HL-60 (cell line): ENCODE data around the gene RETN.

Experiments used
- DNase-seq, 2 experiments: peaks; one replicate each; pipeline ENCODE4 v3.0.0-alpha.2; 2010 to 2020; ENCODE audit warnings: low read depth in 1 of 2, low spot score in 1 of 2
- H3K27ac ChIP-seq: fragments of 250-450 bp; sonication (Bioruptor Pico); replicated peaks from 2 replicates; pipeline ENCODE4 v1.5.1; 2020; ENCODE audit warnings: mild to moderate bottlenecking, moderate library complexity
- H3K27me3 ChIP-seq: fragments of 250-450 bp; sonication (Bioruptor Pico); 2 replicates; pipeline ENCODE4 v1.5.1; 2021; ENCODE audit warnings: mild to moderate bottlenecking, moderate library complexity; ENCODE audit not compliant: insufficient read depth, poor library complexity, severe bottlenecking
- H3K4me3 ChIP-seq: replicated peaks from 2 replicates; pipeline ENCODE4 v1.5.1; 2011; ENCODE audit warnings: mild to moderate bottlenecking, control low read depth, low read length; ENCODE audit not compliant: insufficient read depth
- GABPA ChIP-seq: IDR thresholded peaks from 2 replicates; pipeline ENCODE4 v1.6.1; 2012; ENCODE audit warnings: low read depth
- POLR2AphosphoS5 ChIP-seq: IDR thresholded peaks from 2 replicates; pipeline ENCODE4 v1.6.1; 2012; ENCODE audit warnings: low read depth
- SPI1 ChIP-seq: IDR thresholded peaks from 2 replicates; pipeline ENCODE4 v1.6.1; 2012; ENCODE audit warnings: low read depth, mild to moderate bottlenecking, borderline replicate concordance
- TF ChIP-seq, protein P1 (sequence below): IDR thresholded peaks from one replicate; pipeline ENCODE4 v1.5.1; 2011; ENCODE audit warnings: low read length, control low read depth, inconsistent platforms; ENCODE audit not compliant: insufficient read depth
- TF ChIP-seq, protein P2 (sequence below): IDR thresholded peaks from 2 replicates; pipeline ENCODE4 v1.6.1; 2012; ENCODE audit warnings: low read depth; ENCODE audit not compliant: insufficient replicate concordance

RETN gene

DNA sequence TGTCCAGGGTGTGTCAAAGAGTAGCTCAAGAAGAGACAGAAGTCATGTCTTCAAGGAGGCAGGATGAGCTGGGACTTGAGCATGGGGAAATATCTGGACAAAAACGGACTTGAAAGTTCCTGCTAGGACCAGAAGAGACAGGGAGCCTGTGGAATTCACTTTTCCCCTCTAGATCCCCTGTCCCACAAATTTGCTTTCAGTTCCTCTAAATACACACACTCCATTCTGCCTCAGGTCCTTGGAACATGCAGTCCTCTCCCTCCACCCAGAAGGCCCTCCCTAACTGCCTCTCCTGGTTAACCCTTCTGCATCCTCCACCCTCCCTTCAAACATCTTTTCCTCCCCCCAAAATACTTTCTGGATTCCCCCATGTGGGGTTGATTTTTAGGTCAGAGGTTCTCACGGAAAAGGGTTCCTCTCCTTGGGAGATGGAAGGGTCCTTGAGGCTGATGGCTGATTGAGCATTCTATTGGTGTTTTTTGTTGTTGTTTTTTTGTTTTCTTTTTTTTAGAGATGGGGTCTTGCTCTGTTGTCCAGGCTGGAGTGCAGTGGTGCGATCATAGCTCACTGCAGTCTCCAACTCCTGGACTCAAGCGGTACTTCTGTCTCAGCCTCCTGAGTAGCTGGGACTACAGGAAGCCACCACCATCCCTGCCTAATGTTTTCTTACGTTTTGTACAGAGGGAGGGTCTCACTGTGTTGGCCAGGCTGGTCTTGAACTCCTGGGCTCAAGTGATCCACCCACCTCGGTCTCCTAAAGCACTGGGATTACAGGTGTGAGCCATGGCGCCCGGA, 6.9 kb upstream of the RETN start:
- TF ChIP-seq, protein P1, sequence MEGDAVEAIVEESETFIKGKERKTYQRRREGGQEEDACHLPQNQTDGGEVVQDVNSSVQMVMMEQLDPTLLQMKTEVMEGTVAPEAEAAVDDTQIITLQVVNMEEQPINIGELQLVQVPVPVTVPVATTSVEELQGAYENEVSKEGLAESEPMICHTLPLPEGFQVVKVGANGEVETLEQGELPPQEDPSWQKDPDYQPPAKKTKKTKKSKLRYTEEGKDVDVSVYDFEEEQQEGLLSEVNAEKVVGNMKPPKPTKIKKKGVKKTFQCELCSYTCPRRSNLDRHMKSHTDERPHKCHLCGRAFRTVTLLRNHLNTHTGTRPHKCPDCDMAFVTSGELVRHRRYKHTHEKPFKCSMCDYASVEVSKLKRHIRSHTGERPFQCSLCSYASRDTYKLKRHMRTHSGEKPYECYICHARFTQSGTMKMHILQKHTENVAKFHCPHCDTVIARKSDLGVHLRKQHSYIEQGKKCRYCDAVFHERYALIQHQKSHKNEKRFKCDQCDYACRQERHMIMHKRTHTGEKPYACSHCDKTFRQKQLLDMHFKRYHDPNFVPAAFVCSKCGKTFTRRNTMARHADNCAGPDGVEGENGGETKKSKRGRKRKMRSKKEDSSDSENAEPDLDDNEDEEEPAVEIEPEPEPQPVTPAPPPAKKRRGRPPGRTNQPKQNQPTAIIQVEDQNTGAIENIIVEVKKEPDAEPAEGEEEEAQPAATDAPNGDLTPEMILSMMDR = no peak
- TF ChIP-seq GABPA = no peak
- TF ChIP-seq POLR2AphosphoS5 = no peak
- TF ChIP-seq, protein P2, sequence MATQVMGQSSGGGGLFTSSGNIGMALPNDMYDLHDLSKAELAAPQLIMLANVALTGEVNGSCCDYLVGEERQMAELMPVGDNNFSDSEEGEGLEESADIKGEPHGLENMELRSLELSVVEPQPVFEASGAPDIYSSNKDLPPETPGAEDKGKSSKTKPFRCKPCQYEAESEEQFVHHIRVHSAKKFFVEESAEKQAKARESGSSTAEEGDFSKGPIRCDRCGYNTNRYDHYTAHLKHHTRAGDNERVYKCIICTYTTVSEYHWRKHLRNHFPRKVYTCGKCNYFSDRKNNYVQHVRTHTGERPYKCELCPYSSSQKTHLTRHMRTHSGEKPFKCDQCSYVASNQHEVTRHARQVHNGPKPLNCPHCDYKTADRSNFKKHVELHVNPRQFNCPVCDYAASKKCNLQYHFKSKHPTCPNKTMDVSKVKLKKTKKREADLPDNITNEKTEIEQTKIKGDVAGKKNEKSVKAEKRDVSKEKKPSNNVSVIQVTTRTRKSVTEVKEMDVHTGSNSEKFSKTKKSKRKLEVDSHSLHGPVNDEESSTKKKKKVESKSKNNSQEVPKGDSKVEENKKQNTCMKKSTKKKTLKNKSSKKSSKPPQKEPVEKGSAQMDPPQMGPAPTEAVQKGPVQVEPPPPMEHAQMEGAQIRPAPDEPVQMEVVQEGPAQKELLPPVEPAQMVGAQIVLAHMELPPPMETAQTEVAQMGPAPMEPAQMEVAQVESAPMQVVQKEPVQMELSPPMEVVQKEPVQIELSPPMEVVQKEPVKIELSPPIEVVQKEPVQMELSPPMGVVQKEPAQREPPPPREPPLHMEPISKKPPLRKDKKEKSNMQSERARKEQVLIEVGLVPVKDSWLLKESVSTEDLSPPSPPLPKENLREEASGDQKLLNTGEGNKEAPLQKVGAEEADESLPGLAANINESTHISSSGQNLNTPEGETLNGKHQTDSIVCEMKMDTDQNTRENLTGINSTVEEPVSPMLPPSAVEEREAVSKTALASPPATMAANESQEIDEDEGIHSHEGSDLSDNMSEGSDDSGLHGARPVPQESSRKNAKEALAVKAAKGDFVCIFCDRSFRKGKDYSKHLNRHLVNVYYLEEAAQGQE = no peak
- no peak for TF ChIP-seq SPI1

DNA sequence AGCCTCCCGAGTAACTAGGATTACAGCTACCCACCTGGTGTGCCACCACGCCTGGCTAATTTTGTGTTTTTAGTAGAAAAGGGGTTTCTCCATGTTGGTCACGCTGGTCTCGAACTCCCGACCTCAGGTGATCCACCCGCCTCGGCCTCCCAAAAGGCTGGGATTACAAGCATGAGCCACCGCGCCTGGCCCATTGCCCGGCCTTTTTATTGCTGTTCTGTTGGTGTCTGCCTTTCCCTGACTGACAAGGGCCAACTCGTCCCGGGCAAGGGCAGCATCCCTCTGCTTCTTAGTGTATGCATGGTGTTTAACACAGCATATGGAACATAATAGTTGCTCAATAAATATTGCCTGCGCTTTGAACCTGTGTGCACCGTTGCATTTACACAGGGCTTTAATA, 6.2 kb upstream of the RETN start:
- DNase-seq = no peak
- TF ChIP-seq GABPA (no peak), SPI1 (no peak), POLR2AphosphoS5 (no peak)
- TF ChIP-seq, protein P2 = no peak
- TF ChIP-seq, protein P1 = no peak
- Histone ChIP-seq H3K27ac (no peak overlapping the region), H3K27me3 (no peaks in the 10 kb centered on the region), H3K4me3 (no peak overlapping the region)

More for the DNA sequence above, 6.9 kb upstream of the RETN start:
- no peak for DNase-seq
- no peak overlapping the region for H3K4me3 ChIP-seq
- no peak overlapping the region for H3K27ac ChIP-seq
- H3K27me3 ChIP-seq = no peaks in the 10 kb centered on the region

DNA sequence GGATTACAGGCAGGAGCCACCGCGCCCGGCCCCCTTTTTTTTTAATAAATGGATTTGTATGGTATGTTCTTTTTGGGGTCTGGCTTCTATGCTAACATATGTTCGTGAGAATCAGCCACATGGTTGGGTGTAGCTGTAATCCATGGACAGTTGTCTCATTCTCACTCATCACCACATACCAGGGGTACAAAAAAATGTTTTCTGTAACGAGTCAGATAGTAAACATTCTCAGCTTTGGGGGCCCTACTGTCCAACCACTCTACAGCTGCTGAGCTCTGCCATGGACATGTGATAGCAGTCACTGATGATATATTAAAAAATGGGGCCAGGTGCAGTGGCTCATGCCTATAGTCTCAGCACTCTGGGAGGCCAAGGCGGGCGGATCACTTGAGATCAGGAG, 5.1 kb upstream of the RETN start:
- Histone ChIP-seq H3K4me3 (no peak overlapping the region), H3K27me3 (no peaks in the 10 kb centered on the region), H3K27ac (no peak overlapping the region)
- TF ChIP-seq GABPA = no peak
- TF ChIP-seq SPI1 = no peak
- no peak for TF ChIP-seq POLR2AphosphoS5
- TF ChIP-seq, protein P2 = no peak
- TF ChIP-seq, protein P1 = no peak
- no peak for DNase-seq
